Right hindlimb (tissue), 1 donor: Measurements from ENCODE around the gene XCL2.

Experiments
- DNase-seq: peaks from one replicate; pipeline ENCODE4 v3.0.0-alpha.2; 2018

The XCL2 gene

DNA sequence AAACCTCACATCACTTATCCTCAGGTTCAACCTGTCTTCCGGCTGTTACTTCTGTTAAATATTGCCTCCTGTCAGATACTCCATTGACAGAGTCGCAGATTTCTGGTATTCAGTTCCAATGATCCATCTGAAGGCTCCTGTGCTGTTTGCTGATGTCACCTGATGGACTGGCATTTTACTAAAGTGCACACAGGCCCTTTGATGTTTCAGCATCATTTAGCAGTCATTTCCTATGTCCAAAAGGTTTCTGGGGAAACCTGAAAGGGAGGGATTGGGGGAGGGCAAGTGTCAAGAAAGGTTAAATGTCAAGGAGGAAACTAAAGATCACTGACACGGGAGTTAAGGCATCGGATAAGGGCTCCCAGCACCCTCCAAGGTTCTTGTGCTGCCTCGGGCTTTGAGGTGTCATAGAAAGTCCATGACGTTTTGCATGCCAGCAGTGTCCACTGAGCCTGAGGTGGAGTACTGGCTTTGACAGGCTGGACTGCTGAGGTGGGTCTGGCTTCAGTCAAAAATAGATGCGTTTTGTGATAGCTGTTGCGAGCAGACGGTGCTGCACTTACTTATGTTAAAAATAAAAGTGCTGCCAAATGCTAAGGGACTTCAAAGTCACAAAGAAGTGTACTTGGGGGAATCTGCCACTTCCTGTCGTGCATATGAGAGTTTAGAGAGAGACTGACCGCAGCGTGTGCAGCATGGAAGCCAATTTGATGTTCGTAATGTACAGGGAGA is 30.8 kb downstream of the XCL2 start:
- no peak for DNase-seq

DNA sequence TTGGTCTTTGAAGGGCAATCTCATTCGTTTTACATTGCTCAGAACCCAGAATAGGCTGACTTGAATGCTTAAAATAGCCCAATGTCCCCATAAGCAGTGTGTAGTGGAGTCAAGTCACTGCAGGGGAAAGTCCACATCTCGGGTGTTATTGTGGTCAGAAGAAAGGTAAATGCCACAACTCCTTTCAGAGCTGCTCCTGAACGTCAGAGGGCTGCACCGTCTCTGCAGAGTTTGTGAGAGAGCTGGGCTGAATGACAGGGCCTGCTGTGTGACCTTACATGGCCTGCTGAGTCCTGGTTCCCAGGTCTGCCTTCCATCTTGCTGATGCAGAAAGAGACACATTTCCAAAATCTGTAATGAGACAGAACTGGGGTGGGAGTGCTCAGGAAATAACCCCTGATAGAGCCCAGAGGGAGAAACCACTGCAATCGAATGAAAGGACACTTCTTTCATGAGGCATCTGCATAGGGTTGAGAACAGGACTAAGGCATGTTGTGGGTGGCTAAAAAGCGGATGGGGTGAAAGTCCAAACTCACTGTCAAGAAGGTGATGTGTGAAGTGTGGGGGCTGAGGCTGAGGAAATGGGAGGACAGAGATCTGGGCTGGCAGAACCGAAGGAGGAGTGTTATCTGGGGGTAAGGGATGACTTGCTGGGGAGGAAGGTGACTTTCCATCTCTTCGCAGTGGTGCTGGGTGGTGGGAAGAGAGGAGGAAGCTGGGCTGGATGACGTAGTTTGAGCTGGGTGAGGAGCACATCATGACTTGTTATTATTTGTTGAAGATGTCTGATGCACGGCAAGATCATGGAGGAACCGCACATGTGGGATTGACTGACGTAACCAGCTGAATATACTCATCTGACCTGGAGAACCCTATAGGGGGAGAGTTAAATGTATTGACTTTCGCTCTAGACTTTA is 33.7 kb downstream of the XCL2 start:
- DNase-seq = no peak

DNA sequence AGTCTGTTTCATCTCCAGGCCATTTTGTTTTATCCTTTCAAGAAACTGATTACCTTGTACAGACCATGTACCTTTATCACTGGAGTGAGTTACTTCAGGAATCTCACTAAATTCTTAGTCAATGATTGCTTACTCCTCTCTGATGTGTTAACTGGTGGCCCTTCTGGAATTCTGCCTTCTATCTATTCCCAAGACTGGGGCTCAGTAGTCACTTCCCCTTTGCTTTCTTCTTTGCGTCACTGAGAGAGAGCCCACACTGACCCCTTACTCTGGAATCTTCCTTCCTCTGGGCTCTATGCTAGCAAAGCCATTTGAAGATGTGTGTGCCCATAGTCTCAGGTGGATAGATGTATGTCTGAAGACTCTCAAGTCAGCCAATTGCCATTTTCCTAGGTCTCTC is 34.6 kb downstream of the XCL2 start:
- DNase-seq = no peak

DNA sequence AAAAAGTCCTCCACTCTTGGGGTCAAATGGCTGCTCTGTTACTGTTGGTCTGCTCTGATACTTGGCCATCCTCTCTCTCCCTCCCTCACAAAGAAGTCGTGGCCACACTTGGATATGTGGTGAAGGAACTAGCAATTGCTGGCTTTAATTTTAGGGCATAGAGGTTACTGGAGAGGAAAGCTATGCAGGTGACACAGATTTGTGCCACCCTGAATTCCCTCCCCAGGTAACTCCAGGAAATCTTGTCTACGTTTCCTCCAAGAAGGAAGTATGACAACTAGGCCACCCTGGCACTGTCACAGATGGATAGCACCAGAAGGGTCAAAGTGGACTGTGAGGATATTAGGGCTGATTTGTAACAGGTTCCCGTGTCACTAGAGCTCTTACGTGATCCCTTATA is 36.0 kb downstream of the XCL2 start:
- DNase-seq = no peak

DNA sequence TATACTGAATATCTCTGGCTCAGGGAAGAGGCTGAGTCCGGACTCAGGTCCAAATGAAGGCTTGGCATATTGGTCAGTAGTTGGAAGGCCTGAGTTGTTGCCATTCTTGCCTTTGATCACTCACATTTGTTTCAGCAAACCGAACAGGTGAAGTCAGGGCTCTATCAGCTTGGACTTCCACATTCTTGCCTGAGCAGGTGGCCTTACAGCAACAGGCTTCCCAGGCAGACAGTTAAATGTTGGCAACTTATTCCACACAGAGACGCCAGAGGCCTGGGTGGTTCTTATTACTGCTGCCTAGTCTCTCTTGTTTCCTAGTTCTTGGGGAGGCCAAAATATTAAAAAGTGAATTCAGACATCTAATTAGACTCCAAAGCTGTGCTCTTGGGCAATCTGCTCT is 36.6 kb downstream of the XCL2 start:
- no peak for DNase-seq

DNA sequence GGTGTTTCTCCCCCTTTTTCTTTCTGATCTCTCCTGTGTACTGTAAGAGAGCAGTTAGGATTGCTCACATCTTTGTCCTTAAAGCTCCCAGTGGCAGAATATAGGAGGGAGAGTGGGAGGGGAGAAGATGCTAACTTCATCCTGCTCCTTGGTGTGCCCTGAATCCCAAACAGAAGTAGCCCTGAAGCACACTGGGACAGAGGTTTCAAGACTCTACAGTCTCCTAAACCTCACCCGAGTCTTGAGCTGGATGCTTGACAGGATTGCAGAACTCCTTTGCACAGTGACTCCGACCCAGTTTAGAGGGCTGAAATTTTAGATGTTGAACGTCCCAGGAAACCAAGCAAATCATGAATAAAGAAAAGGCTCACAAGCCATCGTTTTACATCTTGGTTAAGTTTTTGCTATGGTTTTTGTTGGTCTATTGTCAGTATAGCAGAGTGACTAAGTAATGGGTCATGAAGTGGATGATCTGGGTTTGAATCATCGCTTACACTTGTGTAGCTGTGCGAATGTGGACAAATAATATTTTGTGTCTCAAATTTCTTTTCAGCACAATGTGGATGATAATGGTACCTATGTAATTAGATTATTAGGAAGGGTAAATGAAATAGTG is 37.5 kb downstream of the XCL2 start:
- DNase-seq = no peak

DNA sequence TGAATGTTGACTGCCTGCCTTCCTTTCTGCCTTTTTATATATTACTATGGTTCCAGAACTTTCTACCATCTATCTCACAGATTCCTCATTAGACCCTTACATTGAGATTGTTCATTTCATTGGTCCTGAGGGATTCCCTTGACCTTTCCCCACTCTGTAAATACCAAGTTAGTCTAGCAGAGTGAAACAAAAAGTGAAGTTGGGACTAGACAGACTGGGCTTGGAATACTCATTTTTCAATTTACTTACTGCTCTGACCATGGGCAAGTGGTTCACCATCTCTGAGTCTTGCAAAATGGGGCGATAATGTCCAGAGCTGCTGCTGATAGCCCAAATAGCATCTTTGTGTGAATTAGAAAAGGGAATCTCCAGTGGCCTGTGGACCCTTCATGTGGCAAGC is 38.8 kb downstream of the XCL2 start:
- DNase-seq = no peak

DNA sequence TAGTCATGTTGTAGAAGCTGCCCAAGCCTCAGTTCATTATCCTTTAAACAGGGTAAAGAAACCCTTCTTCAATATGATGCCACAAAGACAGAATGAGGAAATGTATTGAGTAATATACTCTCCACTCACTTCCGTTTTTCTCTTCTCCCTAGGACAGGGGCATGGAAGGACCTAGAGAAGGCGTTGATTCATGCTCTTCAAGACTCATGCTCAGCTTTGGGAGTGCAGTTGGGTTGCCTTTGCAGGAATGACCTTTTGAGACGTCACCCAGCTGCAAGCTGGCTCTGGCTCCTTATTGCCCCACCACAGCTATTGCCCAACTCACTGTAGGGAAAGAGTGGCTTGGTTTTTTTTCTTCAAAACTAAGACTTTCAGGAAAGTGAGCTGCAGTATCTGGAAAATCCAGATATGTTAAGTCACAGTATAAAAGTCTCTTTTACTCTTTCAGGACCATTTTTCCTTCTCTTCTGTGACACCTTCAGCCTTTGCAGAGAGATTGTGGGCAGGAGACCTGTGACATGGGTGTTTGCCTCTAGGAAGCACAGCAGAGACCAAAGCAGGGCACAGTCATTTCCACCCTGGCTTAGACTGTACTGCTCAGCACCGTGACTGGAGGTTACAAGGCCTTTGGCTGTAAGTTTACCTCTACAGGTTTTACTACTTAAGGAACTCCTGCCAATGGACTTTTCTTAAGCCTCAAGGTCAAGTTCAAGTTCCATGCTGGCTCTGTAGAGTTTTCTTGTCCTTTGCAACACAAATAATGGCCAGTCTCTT is 39.5 kb downstream of the XCL2 start:
- no peak for DNase-seq

DNA sequence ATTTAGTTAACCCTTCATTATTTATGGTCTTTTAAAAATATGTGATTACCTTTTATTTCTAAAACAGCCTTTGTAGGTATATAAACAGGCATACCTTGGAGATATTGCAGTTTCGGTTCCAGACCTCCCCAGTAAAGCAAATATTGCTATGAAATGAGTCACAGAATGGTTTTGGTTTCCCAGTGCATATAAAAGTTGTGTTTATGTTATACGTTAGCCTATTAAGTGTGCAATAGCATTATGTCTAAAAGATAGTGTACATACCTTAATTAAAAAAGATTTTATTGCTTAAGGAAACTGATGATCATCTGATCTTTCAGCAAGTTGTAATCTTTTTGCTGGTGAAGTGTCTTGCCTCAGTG is 44.1 kb downstream of the XCL2 start:
- DNase-seq = no peak

DNA sequence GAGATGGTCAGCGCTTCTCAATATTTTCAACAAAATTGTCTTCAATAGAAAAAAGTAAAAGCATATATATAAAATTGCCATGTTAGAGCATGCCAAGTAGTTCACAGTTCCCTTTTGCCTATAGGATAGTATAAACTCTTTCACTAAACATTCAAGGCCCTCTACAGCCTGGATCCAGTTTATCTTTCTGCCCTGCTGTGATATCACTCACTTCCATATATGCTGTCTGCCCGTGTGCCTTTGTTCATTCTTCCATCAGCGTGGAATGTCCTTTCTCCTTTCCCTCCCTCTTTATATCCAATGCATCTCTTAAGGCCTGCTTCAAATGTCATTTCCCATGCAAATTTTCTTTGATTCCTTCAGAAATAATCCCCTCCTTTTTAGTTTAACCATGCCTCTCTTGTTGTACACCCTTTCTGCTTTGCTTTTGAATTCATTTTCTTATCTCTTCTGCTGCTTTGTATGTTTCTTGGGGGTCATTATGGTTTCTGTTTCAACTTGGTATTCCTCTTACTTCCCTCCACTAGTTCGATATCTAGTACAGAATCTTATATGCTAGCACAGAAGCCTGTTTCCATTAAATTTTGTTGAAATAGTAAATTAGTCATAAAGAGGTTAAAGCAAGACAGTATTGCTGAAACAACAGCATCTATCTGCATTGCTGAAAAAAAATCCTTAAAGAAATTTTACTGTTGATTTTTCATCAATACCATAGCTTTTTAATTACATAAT is 44.7 kb downstream of the XCL2 start:
- DNase-seq = no peak

DNA sequence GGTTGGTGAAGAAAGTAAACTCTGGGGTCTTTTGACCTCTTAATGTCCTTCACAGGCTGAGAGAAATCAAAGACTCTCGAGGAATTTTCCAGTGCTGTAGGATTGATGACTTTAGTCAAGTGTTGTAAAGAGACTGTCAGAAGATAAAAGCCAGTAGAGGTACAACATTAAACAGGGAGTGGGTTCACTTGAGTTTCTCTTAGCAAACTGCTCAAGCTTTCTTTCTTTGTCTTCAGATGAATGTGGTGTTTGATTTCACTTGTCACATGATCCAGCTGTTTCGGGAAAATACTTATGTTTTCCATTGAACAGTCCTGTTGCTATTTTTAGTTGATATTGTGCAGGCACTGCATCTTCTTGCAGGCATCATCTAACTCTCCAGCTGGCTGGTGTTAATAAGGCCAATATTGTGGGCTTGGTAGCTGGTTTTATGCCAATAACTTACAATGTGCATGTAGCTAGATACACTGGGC is 45.6 kb downstream of the XCL2 start:
- DNase-seq = no peak

DNA sequence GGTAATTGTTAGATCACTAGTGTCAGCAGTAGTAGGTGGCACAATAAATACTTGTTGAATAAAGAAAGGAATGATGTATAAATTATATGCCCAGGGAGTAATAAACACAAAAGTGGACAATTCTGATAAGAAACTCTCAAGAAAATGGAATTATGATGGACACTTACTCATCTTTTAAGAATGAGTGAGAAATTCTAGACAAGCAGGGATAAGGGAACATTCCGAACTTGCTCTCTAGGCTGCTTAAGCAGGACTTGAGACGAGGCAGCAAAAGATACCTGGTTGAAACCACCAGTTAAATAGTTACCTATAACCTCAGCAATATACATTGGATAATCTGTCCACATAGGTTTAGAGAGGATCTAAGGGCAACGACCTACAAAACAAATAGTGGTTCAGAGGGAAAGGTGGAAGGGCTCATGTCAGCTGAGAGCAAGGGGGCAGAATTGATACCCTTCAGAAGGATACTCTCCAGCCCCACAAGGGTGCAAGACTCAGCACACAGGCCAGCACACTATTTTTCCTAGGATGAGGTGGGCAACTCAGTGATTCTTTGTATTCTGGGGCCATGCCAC is 46.3 kb downstream of the XCL2 start:
- no peak for DNase-seq

DNA sequence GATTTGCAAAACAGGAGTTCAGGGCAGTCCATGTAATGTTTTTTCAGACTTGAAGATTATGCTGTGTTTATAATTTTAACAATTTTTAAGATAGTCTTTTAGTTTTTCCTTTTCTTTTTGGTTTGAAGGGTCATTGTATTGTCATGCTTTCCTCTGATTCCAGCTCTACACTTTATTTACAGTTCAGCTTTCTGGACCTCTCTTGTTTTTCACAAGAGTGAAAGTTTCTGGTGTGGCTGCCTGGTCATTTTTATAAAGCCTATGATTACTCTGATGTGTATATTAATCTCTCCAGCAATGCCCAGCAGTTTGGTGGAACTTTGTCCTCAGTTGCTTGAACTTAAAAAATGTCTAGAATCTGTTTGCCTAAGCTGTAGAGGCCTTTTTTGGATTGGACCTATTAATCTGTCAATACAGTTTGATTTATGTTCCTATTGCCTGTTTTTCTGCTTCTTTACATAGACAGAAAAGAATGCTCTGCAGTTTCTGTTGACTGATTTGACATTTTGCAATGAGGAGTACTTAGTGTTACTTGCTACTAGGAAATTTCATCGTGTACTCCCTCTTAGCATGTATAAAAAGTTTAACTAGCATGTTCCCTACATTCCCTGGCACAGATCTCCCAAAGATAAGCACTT is 52.2 kb downstream of the XCL2 start:
- DNase-seq = no peak
